Coronary artery (tissue), 2 donors: ENCODE data around the gene SV2C.

Experiments used
- DNase-seq: peaks from one replicate; pipeline ENCODE4 v3.0.0-alpha.2; 2017; ENCODE audit warnings: low spot score
- H3K27ac ChIP-seq, 2 donors: fragments of 200-600 bp; sonication (generic); one replicate each; pipeline ENCODE4 v1.5.1; 2016 to 2019
- H3K4me3 ChIP-seq: fragments of 200-600 bp; sonication (generic); 2 replicates; pipeline ENCODE4 v1.5.1; 2016; ENCODE audit warnings: mild to moderate bottlenecking, moderate library complexity
- TF ChIP-seq, protein P1 (sequence below): fragments of 200-600 bp; sonication (generic); IDR thresholded peaks from one replicate; pipeline ENCODE4 v1.5.1; 2019; ENCODE audit warnings: antibody characterized with exemption

SV2C gene

GRCh38 chr5:76193635-76194034 is 110.5 kb downstream of the SV2C start:
- no peak for DNase-seq
- Histone ChIP-seq H3K27ac (no peak overlapping the region), H3K4me3 (no peak overlapping the region)
- TF ChIP-seq, protein P1, sequence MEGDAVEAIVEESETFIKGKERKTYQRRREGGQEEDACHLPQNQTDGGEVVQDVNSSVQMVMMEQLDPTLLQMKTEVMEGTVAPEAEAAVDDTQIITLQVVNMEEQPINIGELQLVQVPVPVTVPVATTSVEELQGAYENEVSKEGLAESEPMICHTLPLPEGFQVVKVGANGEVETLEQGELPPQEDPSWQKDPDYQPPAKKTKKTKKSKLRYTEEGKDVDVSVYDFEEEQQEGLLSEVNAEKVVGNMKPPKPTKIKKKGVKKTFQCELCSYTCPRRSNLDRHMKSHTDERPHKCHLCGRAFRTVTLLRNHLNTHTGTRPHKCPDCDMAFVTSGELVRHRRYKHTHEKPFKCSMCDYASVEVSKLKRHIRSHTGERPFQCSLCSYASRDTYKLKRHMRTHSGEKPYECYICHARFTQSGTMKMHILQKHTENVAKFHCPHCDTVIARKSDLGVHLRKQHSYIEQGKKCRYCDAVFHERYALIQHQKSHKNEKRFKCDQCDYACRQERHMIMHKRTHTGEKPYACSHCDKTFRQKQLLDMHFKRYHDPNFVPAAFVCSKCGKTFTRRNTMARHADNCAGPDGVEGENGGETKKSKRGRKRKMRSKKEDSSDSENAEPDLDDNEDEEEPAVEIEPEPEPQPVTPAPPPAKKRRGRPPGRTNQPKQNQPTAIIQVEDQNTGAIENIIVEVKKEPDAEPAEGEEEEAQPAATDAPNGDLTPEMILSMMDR: no peak

- H3K27ac ChIP-seq: no peak overlapping the region
- H3K4me3 ChIP-seq: no peak overlapping the region
- TF ChIP-seq, protein P1: no peak
- no peak for DNase-seq
Observed at GRCh38 chr5:76194340-76194739, 111.2 kb downstream of the SV2C start.

- Histone ChIP-seq H3K27ac (no peak overlapping the region), H3K4me3 (no peak overlapping the region)
- no peak for DNase-seq
- TF ChIP-seq, protein P1: no peak
Observed at GRCh38 chr5:76196457-76196856, 113.3 kb downstream of the SV2C start.

GRCh38 chr5:76196886-76197489 is 113.8 kb downstream of the SV2C start:
- Histone ChIP-seq H3K27ac (no peak overlapping the region), H3K4me3 (no peak overlapping the region)
- no peak for DNase-seq
- TF ChIP-seq, protein P1: no peak

- no peak for DNase-seq
- H3K27ac ChIP-seq: no peak overlapping the region
- TF ChIP-seq, protein P1: no peak
Observed at GRCh38 chr5:76197726-76198125, 114.5 kb downstream of the SV2C start.

DNA sequence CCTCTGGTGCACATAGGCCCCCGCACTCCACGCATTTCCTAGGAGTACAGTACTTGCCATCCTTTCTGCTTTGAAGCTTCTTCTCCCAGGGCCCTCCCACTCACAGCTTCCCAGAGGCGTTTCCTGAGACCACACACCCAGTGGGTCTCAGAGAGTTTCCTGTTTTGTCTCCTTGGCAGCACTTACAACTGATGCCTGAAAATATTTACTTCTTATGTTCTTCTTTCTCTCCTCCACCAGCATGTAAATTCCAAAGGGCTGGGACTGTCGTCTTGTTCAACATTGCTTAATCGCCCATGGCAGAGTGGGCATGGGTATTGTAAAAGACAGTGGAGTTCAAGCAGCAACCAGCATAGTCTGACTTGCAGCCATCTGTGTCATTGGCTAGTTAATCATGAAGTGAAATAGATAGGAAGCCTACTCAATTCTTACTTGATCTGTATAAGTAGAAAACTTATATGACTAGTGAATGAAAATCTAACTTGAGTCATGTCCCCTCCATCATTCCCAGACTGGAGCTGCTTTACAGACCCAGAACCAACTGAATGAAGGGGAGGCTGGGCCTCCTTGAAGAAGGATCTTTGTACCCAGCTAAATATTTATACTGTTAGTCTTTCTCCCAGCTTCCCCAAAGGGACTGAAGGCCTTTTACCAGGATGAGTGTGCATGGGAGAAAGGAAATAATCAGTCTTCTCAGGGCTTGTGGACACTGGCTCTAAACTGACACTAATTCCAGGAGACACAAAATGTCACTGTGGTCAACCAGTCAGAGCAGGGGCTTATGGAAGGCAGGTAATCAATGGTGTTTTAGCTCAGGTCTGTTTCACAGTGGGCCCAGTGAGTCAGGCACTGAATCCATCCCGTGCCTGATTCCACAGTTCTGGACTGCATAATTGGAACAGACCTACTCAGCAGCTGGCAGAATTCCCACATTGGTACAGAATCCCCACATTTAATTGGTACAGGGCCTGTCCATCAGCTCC is 116.4 kb downstream of the SV2C start:
- H3K27ac ChIP-seq: no peak overlapping the region
- no peak overlapping the region for H3K4me3 ChIP-seq
- no peak for DNase-seq
- TF ChIP-seq, protein P1: no peak

More at GRCh38 chr5:76197726-76198125, 114.5 kb downstream of the SV2C start:
- no peak overlapping the region for H3K4me3 ChIP-seq

GRCh38 chr5:76202182-76202581 is 119.0 kb downstream of the SV2C start:
- no peak for DNase-seq
- H3K27ac ChIP-seq: no peak overlapping the region
- no peak overlapping the region for H3K4me3 ChIP-seq
- TF ChIP-seq, protein P1: no peak
